Measurements from ENCODE around the gene SZRD1. TPM values are rescaled to one million over a fixed set of nuclear protein-coding genes. Genes with fewer than 3 reads are reported as not detected.

The SZRD1 gene
- total and polyA plus RNA-seq, 9 of the 15 experiments (the other 6 are each of a cell fraction or from before 2014, with no cell fraction given) = 3.9 to 149 (median 82.5) TPM

- TF ChIP-seq CHD7 (IDR thresholded peaks at IDR 0.05; ENCODE audit: low read depth, low read length) (no peak), ZNF785 (CRISPR knock-in tag; IDR thresholded peaks at IDR 0.05) (no peak), SRSF1 (IDR thresholded peaks at IDR 0.05; ENCODE audit: low read depth, low read length) (no peak), ZSCAN32 (CRISPR knock-in tag; IDR thresholded peaks at IDR 0.05) (no peak), DIDO1 (tag; IDR thresholded peaks at IDR 0.05; ENCODE audit: low read depth) (peak; percentile 75), CCNT2 (IDR thresholded peaks at IDR 0.05; ENCODE audit: borderline replicate concordance, extremely low read depth, insufficient read length, low read depth, low read length) (no peak), ATF1 (CRISPR knock-in tag; IDR thresholded peaks at IDR 0.05) (peak; percentile 55; the same call in 1 of the 2 replicates), ATF1 (tag; IDR thresholded peaks at IDR 0.05) (peak; percentile 93), PHF8 (IDR thresholded peaks at IDR 0.05; ENCODE audit: borderline replicate concordance, low read length) (no peak), EZH2 (IDR thresholded peaks at IDR 0.05; ENCODE audit: borderline replicate concordance, low read depth, low read length) (no peak), NCOA1 (IDR thresholded peaks at IDR 0.05; ENCODE audit: low read depth) (no peak), MCM3 (IDR thresholded peaks at IDR 0.05) (no peak), ZKSCAN8 (CRISPR knock-in tag; IDR thresholded peaks at IDR 0.05) (no peak), KHSRP (IDR thresholded peaks at IDR 0.05) (no peak), TSC22D4 (tag; IDR thresholded peaks at IDR 0.05) (no peak), MEF2D (tag; conservative IDR thresholded peaks at IDR 0.05; ENCODE audit: low read depth) (no peak), RFX1 (IDR thresholded peaks at IDR 0.05) (no peak)
- TF ChIP-seq, protein P1, sequence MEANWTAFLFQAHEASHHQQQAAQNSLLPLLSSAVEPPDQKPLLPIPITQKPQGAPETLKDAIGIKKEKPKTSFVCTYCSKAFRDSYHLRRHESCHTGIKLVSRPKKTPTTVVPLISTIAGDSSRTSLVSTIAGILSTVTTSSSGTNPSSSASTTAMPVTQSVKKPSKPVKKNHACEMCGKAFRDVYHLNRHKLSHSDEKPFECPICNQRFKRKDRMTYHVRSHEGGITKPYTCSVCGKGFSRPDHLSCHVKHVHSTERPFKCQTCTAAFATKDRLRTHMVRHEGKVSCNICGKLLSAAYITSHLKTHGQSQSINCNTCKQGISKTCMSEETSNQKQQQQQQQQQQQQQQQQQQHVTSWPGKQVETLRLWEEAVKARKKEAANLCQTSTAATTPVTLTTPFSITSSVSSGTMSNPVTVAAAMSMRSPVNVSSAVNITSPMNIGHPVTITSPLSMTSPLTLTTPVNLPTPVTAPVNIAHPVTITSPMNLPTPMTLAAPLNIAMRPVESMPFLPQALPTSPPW (CRISPR knock-in tag; IDR thresholded peaks at IDR 0.05) = peak; percentile 95
Measured at GRCh38 chr1:16366722-16367257, at the start of gene SZRD1 (continued).
